ENCODE data around the gene C1QL2. TPM values are rescaled to one million over a fixed set of nuclear protein-coding genes. Genes with fewer than 3 reads are reported as not detected.

Gene C1QL2
- total RNA-seq (under 1 TPM in 1 of 6 donors, not detected in 5; 0.09 TPM), polyA plus RNA-seq (under 1 TPM; 0.07 to 0.15 TPM)

DNA sequence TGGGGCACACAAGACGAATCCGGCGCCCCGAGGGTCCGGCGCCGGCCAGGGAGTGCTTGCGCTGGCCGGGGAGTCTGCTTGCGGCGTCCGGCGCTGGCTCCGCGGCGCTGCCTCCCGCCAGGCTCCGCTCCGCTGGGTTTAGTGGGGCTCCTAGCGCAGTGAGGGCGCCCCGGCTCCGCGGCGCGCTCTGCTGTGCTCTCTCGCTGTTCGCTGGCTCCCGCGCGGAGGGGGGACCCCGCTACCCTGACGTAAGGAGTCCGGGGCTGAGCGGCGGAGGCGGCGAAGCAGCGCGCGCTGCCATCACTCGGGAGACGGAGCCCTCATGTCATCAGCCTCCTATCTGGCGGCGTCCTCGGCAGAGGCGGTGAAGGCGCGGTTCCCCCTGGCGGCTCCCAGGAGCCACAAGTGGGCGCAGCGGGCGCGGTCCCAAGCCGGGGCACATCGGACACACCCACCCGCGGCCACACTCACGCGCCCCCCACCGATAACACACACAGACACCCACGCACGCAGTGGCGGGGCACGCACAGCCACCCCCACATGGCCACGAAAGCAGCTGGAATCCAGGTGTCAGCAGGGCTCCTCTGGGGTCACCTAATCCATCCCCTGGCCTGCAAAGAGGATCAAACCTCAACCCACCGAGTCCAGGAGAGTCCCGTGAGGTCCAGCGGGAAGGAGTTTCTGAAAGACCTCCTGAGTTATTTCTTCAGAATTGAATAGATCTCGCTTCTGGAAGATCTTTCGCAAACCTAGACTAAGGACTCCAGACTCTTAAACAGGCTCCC lies at the start of gene C1QL2:
TSS of gene C1QL2 (minus strand) at position 189 of the 785 bp plus-strand sequence. CDS start 482 bp downstream, outside the sequence.
- peak in 1 of 4 donors; percentile 21 for ATAC-seq
- FAIRE-seq, result no peak
- peak in 1 of 6 donors; percentile 60 for DNase-seq
- Histone ChIP-seq H3K4me3 (peak within 1 kb of the TSS in 1 of 4 donors; percentile 10), H3K4me1 (no peaks in the 10 kb centered on the region), H3K27ac (no peak within 1 kb of the TSS), H3K9me3 (no peaks in the 10 kb centered on the region), H3K27me3 (peaks cover 0 to 19% (median 4%) of the 10 kb centered on the region in 4 donors), H3K36me3 (no peaks in the 10 kb centered on the region)
- intact Hi-C loops (cut with DNase I), result no loop called here
- TF ChIP-seq, protein P1, sequence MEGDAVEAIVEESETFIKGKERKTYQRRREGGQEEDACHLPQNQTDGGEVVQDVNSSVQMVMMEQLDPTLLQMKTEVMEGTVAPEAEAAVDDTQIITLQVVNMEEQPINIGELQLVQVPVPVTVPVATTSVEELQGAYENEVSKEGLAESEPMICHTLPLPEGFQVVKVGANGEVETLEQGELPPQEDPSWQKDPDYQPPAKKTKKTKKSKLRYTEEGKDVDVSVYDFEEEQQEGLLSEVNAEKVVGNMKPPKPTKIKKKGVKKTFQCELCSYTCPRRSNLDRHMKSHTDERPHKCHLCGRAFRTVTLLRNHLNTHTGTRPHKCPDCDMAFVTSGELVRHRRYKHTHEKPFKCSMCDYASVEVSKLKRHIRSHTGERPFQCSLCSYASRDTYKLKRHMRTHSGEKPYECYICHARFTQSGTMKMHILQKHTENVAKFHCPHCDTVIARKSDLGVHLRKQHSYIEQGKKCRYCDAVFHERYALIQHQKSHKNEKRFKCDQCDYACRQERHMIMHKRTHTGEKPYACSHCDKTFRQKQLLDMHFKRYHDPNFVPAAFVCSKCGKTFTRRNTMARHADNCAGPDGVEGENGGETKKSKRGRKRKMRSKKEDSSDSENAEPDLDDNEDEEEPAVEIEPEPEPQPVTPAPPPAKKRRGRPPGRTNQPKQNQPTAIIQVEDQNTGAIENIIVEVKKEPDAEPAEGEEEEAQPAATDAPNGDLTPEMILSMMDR (IDR thresholded peaks at IDR 0.05), result no peak
- WGBS, 2 donors, result 3 to 5% methylated on average over 48 to 71 of the region's 71 CpGs

DNA sequence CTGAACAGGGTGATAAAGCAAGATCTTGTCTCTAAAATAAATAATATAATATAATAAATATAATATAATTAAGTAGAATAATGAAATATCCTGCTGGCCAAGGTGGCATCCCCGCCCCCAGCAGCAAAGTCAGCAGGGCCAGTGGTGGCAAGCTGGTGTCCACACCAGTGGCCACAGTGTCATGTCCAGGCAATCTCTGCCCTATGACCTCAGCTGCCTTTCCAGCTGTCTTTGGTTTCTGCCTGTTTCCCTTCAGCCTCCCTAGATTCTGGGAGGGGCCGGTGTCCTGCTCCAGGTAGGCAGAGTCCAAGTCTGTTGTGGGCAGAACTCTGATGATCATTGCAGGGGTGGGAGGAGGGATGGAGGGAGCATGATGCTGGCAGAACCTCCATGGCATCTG lies 48.9 kb upstream of the C1QL2 start:
- no peak overlapping the region for H3K4me3 ChIP-seq
- H3K9me3 ChIP-seq, result no peaks in the 10 kb centered on the region
- TF ChIP-seq, protein P1 (IDR thresholded peaks at IDR 0.05), result no peak
- H3K36me3 ChIP-seq, result no peaks in the 10 kb centered on the region
- ATAC-seq (no peak), DNase-seq (no peak), FAIRE-seq (no peak)
- H3K27ac ChIP-seq, result no peak overlapping the region
- H3K27me3 ChIP-seq, result no peaks in the 10 kb centered on the region
- intact Hi-C loops (cut with DNase I), result no loop called here
- no peaks in the 10 kb centered on the region for H3K4me1 ChIP-seq
- 73 to 90% methylated on average over 2 of the region's 2 CpGs for WGBS, 2 donors

DNA sequence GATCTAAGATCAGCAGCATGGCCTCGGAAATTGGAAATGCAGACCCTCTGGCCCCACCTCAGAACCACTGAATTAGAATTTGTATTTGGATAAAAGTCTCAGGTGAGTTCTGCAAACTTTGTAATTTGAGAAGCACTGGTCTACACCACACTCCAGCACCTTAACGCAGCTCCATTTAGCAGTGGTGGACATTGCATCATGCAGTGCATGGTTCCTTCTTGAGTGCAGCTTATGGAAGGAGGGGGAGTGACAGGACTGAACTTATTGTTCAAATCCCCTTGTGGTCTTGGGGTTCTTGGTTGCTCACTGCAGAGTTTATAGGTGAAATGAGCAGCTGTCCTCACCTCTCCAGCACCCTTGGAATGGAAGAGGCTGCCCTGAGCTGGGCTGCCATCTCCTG lies 47.6 kb upstream of the C1QL2 start:
- FAIRE-seq, result no peak

DNA sequence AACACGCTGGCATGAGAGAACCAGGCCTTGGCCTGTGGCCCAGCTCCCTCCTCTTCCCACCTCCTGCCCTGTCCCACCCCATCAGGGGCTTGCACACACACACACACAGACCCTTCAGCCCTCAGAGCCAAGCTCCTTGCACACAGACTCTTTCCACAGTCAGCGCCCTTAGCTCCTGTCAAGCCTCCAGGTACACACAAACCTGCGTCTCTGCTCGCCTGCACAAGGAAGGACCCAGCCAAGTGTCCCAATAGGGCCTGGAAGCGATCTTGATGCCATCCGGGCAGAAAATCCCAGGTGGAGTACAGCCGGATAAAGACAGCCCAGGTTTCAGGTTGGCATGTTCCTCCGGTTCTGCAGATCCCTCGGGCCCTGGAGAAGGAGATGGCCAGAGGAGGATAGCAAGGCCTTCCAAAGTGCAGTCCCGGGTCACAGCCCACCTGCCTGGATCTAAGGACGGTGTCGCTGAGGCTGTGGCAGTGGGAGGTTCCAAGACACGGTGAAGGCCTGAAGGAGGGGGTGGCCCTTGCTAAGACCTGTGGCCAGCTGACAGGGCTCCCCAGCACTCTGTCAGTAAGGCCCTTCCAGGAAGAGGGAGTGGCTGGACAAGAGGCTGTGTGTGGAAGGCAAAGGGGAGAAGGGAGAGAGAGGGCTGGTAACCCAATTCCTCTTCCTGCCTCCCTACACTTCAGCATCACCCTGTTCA lies 46.6 kb upstream of the C1QL2 start:
- Histone ChIP-seq H3K4me3 (no peak overlapping the region), H3K27ac (no peak overlapping the region), H3K36me3 (no peaks in the 10 kb centered on the region), H3K27me3 (no peaks in the 10 kb centered on the region), H3K9me3 (no peaks in the 10 kb centered on the region), H3K4me1 (no peaks in the 10 kb centered on the region)
- no peak for FAIRE-seq
- no peak for DNase-seq
- no peak for ATAC-seq
- intact Hi-C loops (cut with DNase I), result no loop called here
- TF ChIP-seq, protein P1 (IDR thresholded peaks at IDR 0.05), result no peak
- WGBS, 2 donors, result 88% methylated on average over 13 of the region's 13 CpGs

More for the DNA sequence above, 47.6 kb upstream of the C1QL2 start:
- TF ChIP-seq, protein P1 (IDR thresholded peaks at IDR 0.05), result no peak
- H3K27ac ChIP-seq, result no peak overlapping the region
- ATAC-seq (no peak), DNase-seq (no peak)
- WGBS, 2 donors, result 71 to 74% methylated on average over 2 of the region's 2 CpGs
- H3K9me3 ChIP-seq, result no peaks in the 10 kb centered on the region
- H3K4me1 ChIP-seq, result no peaks in the 10 kb centered on the region
- no peaks in the 10 kb centered on the region for H3K27me3 ChIP-seq
- H3K4me3 ChIP-seq, result no peak overlapping the region
- intact Hi-C loops (cut with DNase I), result no loop called here
- H3K36me3 ChIP-seq, result no peaks in the 10 kb centered on the region
